HepG2 (cell line): ENCODE data around the gene MAPK14. TPM values are rescaled to one million over a fixed set of nuclear protein-coding genes. Genes with fewer than 3 reads are reported as not detected.

ENCODE experiments used
- ATF4 ChIP-seq, 2 experiments: fragments of 450-650 bp in 1 of 2; sonication (generic) in 1 of 2; formaldehyde crosslinking; IDR thresholded peaks; 2 replicates each; pipeline versions ENCODE4 v1.5.0 to v1.8.0; 2020 to 2022; ENCODE audit warnings: mild to moderate bottlenecking in 1 of 2, missing genetic modification reagents in 1 of 2
- ELF3 ChIP-seq: IDR thresholded peaks from 2 replicates; pipeline ENCODE4 v1.6.1; 2016; ENCODE audit warnings: missing genetic modification reagents, missing compliant biosample characterization
- EZH2 ChIP-seq: conservative IDR thresholded peaks from 2 replicates; pipeline ENCODE4 v1.6.1; 2012; ENCODE audit warnings: mild to moderate bottlenecking, low read depth, low read length, moderate library complexity
- GABPA ChIP-seq, 2 experiments: IDR thresholded peaks; 2 replicates each; pipeline ENCODE4 v1.6.1; 2011 to 2016; ENCODE audit warnings: low read depth in 2 of 2, low read length in 1 of 2, missing biosample characterization in 1 of 2, missing genetic modification characterization in 1 of 2
- KAT2B ChIP-seq: fragments of 150-350 bp; IDR thresholded peaks from 2 replicates; pipeline ENCODE4 v1.6.1; 2014; ENCODE audit warnings: low read depth, low read length, borderline replicate concordance
- KLF16 ChIP-seq, 2 experiments: sonication (generic) in 1 of 2; formaldehyde crosslinking in 1 of 2; IDR thresholded peaks; 2 replicates each; pipeline versions ENCODE4 v1.6.1 to v1.8.0; 2016 to 2023; ENCODE audit warnings: missing genetic modification reagents in 2 of 2, missing compliant biosample characterization in 1 of 2
- MAFG ChIP-seq: sonication (generic); formaldehyde crosslinking; IDR thresholded peaks from 2 replicates; pipeline ENCODE4 v1.5.1; 2020; ENCODE audit warnings: mild to moderate bottlenecking, missing genetic modification reagents
- MAZ ChIP-seq, 2 experiments: sonication (generic) in 1 of 2; formaldehyde crosslinking in 1 of 2; IDR thresholded peaks; 2 replicates each; pipeline versions ENCODE4 v1.5.0 to v1.6.1; 2012 to 2020; ENCODE audit warnings: low read depth in 2 of 2, mild to moderate bottlenecking in 2 of 2, borderline replicate concordance in 1 of 2, improper control_type of control experiment in 1 of 2, low read length in 1 of 2, missing genetic modification reagents in 1 of 2, moderate library complexity in 1 of 2
- NFIB ChIP-seq: sonication (generic); formaldehyde crosslinking; IDR thresholded peaks from 2 replicates; pipeline ENCODE4 v1.9.0; 2021; ENCODE audit warnings: missing genetic modification reagents, mild to moderate bottlenecking, borderline replicate concordance
- NKX3-1 ChIP-seq: sonication (generic); formaldehyde crosslinking; IDR thresholded peaks from 2 replicates; pipeline ENCODE4 v1.5.0; 2020; ENCODE audit warnings: missing genetic modification reagents
- PHB2 ChIP-seq: fragments of 450-650 bp; IDR thresholded peaks from 2 replicates; pipeline ENCODE4 v1.6.1; 2018; ENCODE audit not compliant: partially characterized antibody
- POLR2AphosphoS5 ChIP-seq: IDR thresholded peaks from 2 replicates; pipeline ENCODE4 v1.6.1; 2012; ENCODE audit warnings: low read depth, low read length
- RBFOX2 ChIP-seq: fragments of 200-400 bp; formaldehyde crosslinking; IDR thresholded peaks from 2 replicates; pipeline ENCODE4 v1.6.1; 2017; ENCODE audit warnings: low read depth, mild to moderate bottlenecking, low read length
- REXO4 ChIP-seq: sonication (generic); formaldehyde crosslinking; IDR thresholded peaks from 2 replicates; pipeline ENCODE4 v1.8.0; 2022; ENCODE audit warnings: missing genetic modification reagents, mild to moderate bottlenecking, borderline replicate concordance
- SNAPC2 ChIP-seq: sonication (generic); formaldehyde crosslinking; IDR thresholded peaks from 2 replicates; pipeline ENCODE4 v1.8.1; 2022; ENCODE audit warnings: mild to moderate bottlenecking, missing genetic modification reagents
- SOX5 ChIP-seq: IDR thresholded peaks from 2 replicates; pipeline ENCODE4 v1.6.1; 2016; ENCODE audit warnings: borderline replicate concordance
- SPEN ChIP-seq: sonication (generic); formaldehyde crosslinking; IDR thresholded peaks from 2 replicates; pipeline ENCODE4 v1.5.1; 2020; ENCODE audit warnings: low read depth, mild to moderate bottlenecking, missing genetic modification reagents
- SRSF4 ChIP-seq: fragments of 200-400 bp; formaldehyde crosslinking; IDR thresholded peaks from one replicate; pipeline ENCODE4 v1.6.1; 2018; ENCODE audit warnings: mild to moderate bottlenecking, low read depth, low read length, moderate library complexity; ENCODE audit not compliant: poor library complexity, severe bottlenecking
- SUZ12 ChIP-seq: fragments of 150-350 bp; IDR thresholded peaks from 2 replicates; pipeline ENCODE4 v1.6.1; 2014; ENCODE audit warnings: low read depth, low read length
- TRIM22 ChIP-seq: fragments of 450-650 bp; IDR thresholded peaks from 2 replicates; pipeline ENCODE4 v1.6.1; 2017
- ZBTB7B ChIP-seq: sonication (generic); formaldehyde crosslinking; IDR thresholded peaks from 2 replicates; pipeline ENCODE4 v1.4.0; 2020; ENCODE audit warnings: missing genetic modification reagents
- ZFY ChIP-seq: sonication (generic); formaldehyde crosslinking; IDR thresholded peaks from 2 replicates; pipeline ENCODE4 v1.4.0; 2020; ENCODE audit warnings: missing genetic modification reagents
- ZNF230 ChIP-seq: sonication (generic); formaldehyde crosslinking; IDR thresholded peaks from 2 replicates; pipeline ENCODE4 v1.4.0; 2020; ENCODE audit warnings: mild to moderate bottlenecking, missing genetic modification reagents
- ZNF451 ChIP-seq: sonication (generic); formaldehyde crosslinking; IDR thresholded peaks from 2 replicates; pipeline ENCODE4 v1.5.0; 2020; ENCODE audit warnings: mild to moderate bottlenecking, missing genetic modification reagents
- ZNF660 ChIP-seq: sonication (generic); formaldehyde crosslinking; IDR thresholded peaks from 2 replicates; pipeline ENCODE4 v1.5.1; 2020; ENCODE audit warnings: mild to moderate bottlenecking, low read depth, missing genetic modification reagents, borderline replicate concordance
- ZNF792 ChIP-seq: IDR thresholded peaks from 2 replicates; pipeline ENCODE4 v1.6.1; 2016
- polyA plus RNA-seq, 8 experiments: library from polyadenylated mRNA; depleted of rRNA in 3 of 8; stranded (reverse) in 7 of 8; unstranded in 1 of 8; fragments of >200 nt; fragmentation: Illumina TruSeq in 4 of 8; extraction: Trizol in 4 of 8; gene quantifications; 2 replicates each; pipeline versions ENCODE4 v1.2.1 to v1.2.3, GENCODE V29; 2011 to 2016; ENCODE audit warnings: low read depth in 4 of 8, missing spikeins in 1 of 8, mixed read lengths in 1 of 8; ENCODE audit not compliant: insufficient read depth in 1 of 8
- total RNA-seq, 5 experiments: library from RNA; depleted of rRNA; stranded (reverse); fragments of >200 nt; fragmentation: Illumina TruSeq; extraction: Trizol; gene quantifications; 2 replicates each; pipeline ENCODE4 v1.2.3, GENCODE V29; 2016; ENCODE audit warnings: low read depth in 1 of 5
- TF ChIP-seq, protein P1 (sequence below): sonication (generic); formaldehyde crosslinking; IDR thresholded peaks from 2 replicates; pipeline ENCODE4 v1.9.0; 2022; ENCODE audit warnings: low read depth, missing genetic modification reagents
- TF ChIP-seq, protein P2 (sequence below): sonication (generic); formaldehyde crosslinking; IDR thresholded peaks from 2 replicates; pipeline ENCODE4 v1.5.0; 2020; ENCODE audit warnings: mild to moderate bottlenecking, low read depth, missing genetic modification reagents, borderline replicate concordance

Gene MAPK14
- total and polyA plus RNA-seq, 2 of the 13 experiments (the other 11 are each of a cell fraction or from before 2014, with no cell fraction given): 66.3 to 67.3 TPM

GRCh38 chr6:36127462-36128016 is 99.9 kb downstream of the MAPK14 start (continued):
- no peak for TF ChIP-seq RBFOX2
- TF ChIP-seq KAT2B: no peak
- no peak for TF ChIP-seq NFIB (CRISPR knock-in tag)
- TF ChIP-seq ELF3 (CRISPR knock-in tag): peak; percentile 86
- no peak; a peak in 1 of 4 replicates for TF ChIP-seq ATF4 (CRISPR knock-in tag; IDR thresholded peaks at IDR 0.05)
- TF ChIP-seq GABPA (IDR thresholded peaks at IDR 0.05; ENCODE audit: low read depth, low read length): no peak
- TF ChIP-seq GABPA (CRISPR knock-in tag; IDR thresholded peaks at IDR 0.05; ENCODE audit: low read depth): peak; percentile 75
- peak; percentile 56 for TF ChIP-seq POLR2AphosphoS5
- peak; percentile 77; the same call in 1 of the 2 replicates for TF ChIP-seq ZNF792 (CRISPR knock-in tag)
- no peak for TF ChIP-seq PHB2
- TF ChIP-seq MAFG (CRISPR knock-in tag): peak; percentile 83
- no peak for TF ChIP-seq SUZ12
- no peak for TF ChIP-seq ZNF451
- peak; percentile 41; the same call in 1 of the 2 replicates for TF ChIP-seq ZFY (CRISPR knock-in tag)
- TF ChIP-seq, protein P1, sequence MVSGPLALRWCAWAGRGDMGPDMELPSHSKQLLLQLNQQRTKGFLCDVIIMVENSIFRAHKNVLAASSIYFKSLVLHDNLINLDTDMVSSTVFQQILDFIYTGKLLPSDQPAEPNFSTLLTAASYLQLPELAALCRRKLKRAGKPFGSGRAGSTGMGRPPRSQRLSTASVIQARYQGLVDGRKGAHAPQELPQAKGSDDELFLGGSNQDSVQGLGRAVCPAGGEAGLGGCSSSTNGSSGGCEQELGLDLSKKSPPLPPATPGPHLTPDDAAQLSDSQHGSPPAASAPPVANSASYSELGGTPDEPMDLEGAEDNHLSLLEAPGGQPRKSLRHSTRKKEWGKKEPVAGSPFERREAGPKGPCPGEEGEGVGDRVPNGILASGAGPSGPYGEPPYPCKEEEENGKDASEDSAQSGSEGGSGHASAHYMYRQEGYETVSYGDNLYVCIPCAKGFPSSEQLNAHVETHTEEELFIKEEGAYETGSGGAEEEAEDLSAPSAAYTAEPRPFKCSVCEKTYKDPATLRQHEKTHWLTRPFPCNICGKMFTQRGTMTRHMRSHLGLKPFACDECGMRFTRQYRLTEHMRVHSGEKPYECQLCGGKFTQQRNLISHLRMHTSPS (CRISPR knock-in tag): no peak
- peak; percentile 77 for TF ChIP-seq SPEN (CRISPR knock-in tag)
- TF ChIP-seq, protein P2, sequence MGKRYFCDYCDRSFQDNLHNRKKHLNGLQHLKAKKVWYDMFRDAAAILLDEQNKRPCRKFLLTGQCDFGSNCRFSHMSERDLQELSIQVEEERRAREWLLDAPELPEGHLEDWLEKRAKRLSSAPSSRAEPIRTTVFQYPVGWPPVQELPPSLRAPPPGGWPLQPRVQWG (CRISPR knock-in tag): no peak
- TF ChIP-seq ZBTB7B (CRISPR knock-in tag): 0 out of 2 replicates have a peak, but pooled peaks have one; percentile 39
- no peak for TF ChIP-seq SRSF4
- no peak for TF ChIP-seq EZH2
- no peak for TF ChIP-seq TRIM22
- TF ChIP-seq MAZ (IDR thresholded peaks at IDR 0.05; ENCODE audit: borderline replicate concordance, low read depth, low read length): peak; percentile 51; the same call in 1 of the 2 replicates
- TF ChIP-seq MAZ (CRISPR knock-in tag; IDR thresholded peaks at IDR 0.05; ENCODE audit: low read depth): no peak
- TF ChIP-seq KLF16 (CRISPR knock-in tag; IDR thresholded peaks at IDR 0.05): peak in 1 of 2 experiments; percentile 76; a peak in 2 of 4 replicates
- peak; percentile 62; the same call in 1 of the 2 replicates for TF ChIP-seq SOX5 (CRISPR knock-in tag)
- no peak for TF ChIP-seq SNAPC2
- no peak for TF ChIP-seq ZNF660
- no peak for TF ChIP-seq ZNF230 (CRISPR knock-in tag)
- no peak for TF ChIP-seq REXO4 (CRISPR knock-in tag)
- TF ChIP-seq NKX3-1: no peak
